GM19395 (cell line): ENCODE results near the gene CYP2B6.
"Not testable (repeated sequence)": the region's sequence is repeated elsewhere in the genome, so short reads cannot be mapped to it uniquely, and the experiment has no call there.

Source experiments
- ATAC-seq: cut with Tn5 transposase; IDR thresholded peaks from one replicate; pipeline ENCODE4 v1.9.1; 2021; ENCODE audit warnings: mild to moderate bottlenecking, moderate library complexity; ENCODE audit not compliant: unreplicated experiment

Gene CYP2B6

DNA sequence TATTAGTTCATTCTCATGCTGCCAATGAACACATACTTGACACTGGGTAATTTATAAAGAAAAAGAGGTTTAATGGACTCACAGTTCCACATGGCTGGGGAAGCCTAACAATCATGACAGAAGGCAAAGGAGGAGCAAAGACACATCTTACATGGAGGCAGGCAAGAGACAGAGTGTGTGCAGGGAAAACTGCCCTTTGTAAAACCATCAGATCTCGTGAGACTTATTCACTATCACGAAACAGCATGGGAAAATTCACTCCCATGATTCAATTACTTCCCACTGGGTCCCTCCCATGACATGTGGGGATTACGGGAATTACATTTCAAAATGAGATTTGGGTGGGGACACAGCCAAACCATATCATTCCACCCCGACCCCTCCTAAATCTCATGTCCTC, 11.3 kb upstream of the CYP2B6 start:
- ATAC-seq: not testable (repeated sequence)

DNA sequence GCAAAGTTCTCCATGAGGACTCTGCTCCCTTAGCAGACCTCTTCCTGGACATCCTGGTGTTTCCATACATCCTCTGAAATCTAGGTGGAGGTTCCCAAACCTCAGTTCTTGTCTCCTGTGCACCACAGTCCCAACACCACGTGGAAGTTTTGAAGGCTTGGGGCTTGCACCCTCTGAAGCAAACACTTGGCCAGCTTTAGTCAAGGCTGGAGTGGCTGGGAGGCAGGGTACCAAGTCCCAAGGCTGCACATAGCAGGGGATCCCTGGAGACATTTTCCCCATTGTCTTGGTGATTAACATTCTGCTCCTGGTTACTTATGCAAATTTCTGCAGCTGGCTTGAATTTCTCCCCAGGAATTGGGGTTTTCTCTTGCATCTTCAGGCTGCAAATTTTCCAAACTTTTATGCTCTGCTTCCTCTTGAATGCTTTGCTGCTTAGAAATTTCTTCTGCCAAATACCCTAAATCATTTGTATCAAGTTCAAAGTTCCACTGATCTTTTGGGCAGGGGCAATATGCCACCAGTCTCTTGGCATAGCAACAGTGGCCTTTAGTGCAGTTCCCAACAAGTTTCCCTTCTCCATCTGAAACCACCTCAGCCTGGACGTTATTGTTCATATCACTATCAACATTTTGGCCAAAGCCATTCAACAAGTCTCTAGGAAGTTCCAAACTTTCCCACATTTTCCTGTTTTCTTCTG, 10.2 kb upstream of the CYP2B6 start:
- ATAC-seq: not testable (repeated sequence)

DNA sequence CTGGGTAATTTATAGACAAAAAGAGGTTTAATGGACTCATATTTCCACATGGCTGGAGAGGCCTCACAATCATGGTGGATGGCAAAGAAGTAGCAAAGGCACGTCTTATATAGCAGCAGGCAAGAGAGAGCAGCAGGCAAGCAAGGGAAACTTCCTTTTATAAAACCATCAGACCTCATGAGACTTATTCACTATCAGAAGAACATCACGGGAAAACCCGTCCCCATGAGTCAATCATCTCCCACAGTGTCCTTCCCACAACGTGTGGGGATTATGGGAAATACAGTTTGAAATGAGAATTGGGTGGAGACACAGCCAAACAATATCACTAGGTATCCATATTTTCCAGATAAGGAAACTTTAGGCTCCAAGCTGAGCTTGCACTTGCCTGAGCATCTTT, 9.5 kb upstream of the CYP2B6 start:
- ATAC-seq: no peak

DNA sequence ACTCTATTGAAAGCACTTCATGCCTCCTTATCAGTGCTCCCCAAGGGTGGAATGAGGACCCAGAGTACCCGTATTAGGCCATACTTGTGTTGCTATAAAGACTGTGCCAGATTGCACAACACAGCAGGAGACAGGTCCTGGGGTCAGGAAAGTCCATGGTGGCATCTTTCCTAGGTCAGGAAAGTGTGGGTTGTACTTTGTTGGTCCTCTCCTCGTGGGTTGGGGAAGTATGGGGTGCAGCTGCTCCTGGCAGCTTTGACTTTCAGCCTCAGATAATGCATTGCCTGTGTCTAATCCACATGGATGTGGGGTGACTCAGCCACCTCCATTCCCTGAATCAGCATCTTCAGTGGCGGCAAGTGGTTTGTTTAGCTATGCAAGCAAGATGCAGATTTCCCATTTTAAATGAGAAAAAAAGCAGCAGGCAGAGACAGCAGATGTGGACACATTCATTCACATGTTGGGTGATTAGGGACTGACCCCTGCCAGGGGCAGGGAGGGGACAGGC, 8.4 kb upstream of the CYP2B6 start:
- no peak for ATAC-seq

DNA sequence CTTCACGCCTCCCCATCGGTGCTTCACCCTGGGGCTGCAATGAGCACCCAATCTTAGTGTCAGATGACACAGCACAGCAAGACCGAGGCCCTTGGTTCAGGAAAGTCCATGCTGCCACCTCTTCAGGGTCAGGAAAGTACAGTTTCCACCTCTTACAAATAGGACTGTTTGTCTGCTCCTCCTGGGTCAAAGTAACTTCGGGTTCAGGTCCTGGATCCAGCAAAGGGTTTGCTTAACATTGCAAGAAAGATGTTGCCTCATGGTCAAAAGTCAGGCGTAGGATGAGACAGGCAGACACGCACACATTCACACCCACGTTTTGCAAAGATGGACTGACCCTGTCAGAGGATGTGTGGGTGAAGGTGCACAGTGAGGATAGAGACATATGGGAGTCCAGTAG, 1.6 kb upstream of the CYP2B6 start:
- ATAC-seq: no peak

DNA sequence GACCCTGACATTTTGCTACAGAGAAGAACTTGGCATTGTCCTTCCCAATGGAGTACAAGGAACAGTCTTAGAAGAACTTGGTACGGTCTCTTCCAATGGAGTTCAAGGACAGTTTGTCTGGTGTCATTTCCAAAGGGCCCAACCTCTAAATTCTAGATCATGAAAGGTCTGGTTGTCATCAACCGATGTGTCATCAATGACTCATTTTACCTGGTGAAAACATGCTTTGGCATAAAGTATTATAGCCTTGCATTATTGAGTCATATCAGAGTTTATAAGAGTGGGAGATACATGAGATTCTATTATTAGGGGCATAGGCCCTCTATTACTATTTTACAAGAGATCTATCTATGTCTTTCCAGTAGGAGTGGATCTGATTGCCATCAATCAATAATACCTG, 4.3 kb downstream of the CYP2B6 start:
- no peak for ATAC-seq

DNA sequence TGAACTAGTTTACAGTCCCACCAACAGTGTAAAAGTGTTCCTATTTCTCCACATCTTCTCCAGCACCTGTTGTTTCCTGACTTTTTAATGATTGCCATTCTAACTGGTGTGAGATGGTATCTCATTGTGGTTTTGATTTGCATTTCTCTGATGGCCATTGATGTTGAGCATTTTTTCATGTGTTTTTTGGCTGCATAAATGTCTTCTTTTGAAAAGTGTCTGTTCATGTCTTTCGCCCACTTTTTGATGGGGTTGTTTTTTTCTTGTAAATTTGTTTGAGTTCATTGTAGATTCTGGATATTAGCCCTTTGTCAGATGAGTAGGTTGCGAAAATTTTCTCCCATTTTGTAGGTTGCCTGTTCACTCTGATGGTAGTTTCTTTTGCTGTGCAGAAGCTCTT, 7.9 kb downstream of the CYP2B6 start:
- ATAC-seq: not testable (repeated sequence)

DNA sequence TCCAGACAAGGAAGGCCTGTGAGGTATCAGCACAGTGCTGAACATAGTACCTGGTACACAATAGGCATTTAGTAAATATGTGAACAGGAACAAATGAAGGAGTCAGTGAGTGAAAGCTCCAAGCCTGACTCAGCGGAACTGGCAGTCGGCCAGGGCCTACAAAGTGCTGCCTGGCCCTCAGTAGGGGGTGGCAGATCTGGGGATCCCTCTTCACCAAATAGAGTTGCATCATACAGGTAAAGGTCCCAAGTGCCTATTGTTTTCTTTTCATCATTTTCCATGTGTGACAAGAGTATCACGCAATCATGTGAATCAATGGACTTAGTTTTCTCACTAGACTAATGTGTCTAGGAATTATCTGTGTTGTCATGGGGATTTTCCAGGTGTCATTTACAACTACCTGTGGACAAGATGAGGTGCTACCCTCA, 9.2 kb downstream of the CYP2B6 start:
- ATAC-seq: no peak

DNA sequence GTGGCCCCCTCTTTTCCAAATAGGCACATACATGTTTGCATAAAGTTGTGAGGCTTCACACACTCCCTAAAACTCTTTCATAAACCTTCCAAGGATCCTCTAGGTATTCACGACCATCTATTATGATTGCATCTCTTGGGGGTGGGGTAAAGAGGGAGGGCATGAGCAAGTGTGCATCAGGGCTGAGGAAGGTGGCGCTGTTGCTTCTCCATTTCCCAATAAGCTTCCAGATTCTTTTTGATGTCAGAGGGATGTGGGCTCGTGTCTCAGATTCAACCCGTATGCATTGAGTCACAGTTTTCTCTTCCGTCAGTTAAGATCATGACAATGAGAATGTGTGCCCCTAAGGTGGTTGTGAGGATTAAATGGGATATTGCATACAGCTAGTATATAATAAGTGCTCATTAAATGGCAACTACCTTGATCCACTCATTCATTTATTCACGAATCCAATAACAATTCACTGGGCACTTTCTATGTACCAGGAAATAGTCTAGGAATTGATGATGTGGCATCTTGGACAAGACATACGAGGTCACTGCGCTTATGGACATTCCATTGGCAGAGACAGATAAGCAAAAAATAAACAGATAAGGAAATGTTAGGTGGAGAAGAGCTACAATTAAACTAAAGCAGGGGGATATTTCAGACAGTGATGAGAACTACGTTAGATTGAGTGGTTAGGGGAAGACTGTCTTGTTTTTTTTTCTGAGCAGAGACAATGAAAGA, 10.3 kb downstream of the CYP2B6 start:
- ATAC-seq: no peak

DNA sequence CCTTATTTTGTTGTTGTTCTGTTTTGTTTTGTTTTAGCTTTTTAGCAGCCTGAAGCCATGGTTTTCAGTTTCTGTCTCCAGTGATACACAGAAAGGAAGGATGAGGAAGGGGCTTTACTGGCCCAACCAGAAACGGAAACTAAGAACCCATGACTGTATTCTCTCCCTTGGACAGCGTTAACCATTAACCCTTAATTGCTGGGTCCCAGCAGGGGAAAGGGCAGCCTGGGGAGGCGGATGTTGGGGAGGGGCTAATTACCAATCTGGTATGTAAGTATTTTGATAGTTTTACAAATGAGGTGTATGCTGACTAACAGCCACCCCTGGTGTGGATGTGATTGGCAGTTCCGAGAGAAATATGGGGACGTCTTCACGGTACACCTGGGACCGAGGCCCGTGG, 12.6 kb downstream of the CYP2B6 start:
- ATAC-seq: not testable (repeated sequence)

DNA sequence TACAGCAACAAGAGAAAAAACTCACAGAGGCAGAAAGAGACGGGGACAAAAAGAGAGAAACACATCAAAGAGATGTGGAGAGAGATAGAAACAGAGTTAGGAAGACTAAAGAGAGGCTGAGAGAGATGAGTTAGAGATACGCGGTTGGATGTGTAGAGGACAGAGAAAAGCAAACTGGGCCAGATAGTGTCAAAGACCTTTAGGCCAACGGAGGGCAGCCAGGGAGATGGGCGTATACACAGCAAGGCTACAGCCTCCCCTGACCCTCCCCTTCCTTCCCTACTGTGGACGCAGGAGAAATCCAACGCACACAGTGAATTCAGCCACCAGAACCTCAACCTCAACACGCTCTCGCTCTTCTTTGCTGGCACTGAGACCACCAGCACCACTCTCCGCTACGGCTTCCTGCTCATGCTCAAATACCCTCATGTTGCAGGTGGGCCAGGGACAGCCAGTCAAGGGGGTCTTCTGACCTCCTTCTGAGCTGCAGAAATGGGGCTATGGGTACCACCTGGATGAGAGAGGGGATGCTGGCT, 18.7 kb downstream of the CYP2B6 start:
- ATAC-seq: no peak

DNA sequence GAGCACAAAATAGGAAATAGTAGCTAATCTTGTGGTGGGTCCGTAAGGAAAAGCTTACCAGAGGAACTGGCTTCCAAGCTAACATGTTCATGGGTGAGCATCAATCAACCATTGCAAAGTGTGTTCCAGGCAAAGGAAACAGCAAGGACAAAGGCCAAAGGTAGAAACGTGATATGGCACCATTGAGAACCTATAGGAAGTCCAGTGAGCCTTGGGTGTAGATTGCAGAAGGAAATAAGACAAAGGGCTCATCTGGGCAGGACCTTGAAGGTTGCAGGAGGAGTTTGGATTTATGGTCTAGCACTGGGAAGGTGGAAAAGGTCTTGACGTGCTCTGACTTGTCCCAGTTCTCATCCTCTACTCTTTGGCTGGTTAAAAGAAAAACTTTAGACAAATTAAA, 22.3 kb downstream of the CYP2B6 start:
- ATAC-seq: no peak

DNA sequence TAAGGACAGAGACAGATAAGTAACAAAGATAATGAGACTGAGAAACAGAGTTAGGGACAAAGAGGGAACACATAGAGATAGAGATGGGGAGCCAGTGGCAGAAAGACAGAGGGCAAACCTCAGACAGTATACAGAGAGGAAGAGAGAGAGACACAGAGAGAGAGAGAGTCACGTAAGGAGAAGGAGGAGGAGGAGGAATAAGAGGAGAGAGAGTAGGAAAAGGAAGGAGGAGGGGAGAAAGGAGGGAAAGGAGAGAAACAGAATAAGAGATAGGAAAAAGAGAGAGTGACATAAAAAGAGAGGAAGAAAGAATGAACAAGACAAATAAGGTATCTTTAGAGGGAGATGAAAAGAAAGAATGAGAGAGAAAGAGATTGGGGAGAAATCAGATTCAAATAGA, 23.6 kb downstream of the CYP2B6 start:
- no peak for ATAC-seq

DNA sequence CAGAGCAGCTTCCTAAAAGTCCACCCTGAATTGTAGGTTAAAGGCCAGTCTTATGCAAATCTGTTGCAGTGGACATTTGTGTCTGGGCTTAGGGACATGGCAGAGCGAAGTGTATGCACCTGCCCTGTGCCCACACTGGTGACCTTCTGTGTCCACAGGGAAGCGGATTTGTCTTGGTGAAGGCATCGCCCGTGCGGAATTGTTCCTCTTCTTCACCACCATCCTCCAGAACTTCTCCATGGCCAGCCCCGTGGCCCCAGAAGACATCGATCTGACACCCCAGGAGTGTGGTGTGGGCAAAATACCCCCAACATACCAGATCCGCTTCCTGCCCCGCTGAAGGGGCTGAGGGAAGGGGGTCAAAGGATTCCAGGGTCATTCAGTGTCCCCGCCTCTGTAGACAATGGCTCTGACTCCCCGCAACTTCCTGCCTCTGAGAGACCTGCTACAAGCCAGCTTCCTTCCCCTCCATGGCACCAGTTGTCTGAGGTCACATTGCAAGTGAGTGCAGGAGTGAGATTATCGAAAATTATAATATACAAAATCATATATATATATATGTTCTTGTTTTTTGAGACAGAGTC, 25.5 kb downstream of the CYP2B6 start:
- no peak for ATAC-seq

DNA sequence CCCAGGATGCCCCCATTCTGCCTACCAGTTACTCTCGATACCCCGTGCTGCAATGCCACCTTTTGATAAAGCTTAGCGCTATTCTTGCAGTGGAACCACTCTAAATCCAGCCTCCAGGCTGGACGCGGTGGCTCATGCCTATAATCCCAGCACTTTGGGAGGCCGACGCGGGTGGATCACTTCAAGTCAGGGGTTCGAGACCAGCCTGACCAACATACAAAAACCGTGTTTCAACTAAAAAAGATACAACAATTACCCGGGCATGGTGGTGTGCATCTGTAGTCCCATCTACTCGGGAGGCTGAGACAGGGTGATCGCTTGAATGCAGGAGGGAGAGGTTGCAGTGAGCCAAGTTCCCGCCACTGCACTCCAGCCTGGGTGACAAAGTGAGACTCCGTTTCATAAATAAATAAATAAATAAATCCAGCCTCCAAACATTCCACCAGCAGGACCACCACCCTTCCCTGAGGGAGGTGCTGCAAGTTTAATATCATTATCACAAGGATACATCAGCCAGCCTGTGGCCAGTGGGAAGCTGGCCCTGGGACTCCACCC, 27.7 kb downstream of the CYP2B6 start:
- no peak for ATAC-seq

DNA sequence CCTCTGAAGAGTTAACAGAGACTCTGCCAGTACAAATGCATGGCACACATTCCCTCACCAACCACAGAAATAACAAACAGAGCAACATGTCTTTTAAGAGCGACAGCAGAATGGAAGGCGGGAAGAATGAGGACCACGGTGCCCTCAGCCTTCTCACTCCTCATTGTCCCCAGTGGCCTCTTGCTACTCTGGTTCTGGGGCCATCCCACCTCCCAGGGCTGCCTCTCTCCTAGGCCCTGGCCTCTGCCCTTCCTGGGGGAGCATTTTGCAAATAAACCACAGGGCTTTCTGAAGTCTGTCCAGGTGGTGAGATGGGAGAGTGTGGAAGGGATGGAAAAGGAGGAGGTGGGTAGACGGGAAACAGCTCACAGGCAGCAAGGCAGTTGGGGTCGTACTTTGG, 28.3 kb downstream of the CYP2B6 start:
- no peak for ATAC-seq

DNA sequence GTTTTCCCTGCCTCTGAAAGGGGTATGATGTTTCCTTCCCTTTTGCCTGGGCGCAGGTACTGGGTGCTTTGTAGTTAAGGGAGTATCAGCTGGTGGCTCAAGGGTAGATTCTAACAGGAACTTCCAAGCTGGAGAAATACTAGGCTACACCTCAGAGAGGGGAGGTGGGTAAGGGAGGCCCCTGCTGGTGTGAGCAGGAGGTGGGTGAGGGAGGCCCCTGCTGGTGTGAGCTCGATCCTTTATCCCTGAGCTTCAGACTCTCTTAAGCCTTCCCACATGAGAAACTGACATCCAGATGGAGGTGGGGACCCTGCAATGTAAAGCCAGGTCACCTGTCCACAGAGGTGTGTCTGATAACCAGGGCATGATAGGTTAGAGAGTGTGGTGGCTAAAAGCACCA, 32.1 kb downstream of the CYP2B6 start:
- ATAC-seq: no peak

DNA sequence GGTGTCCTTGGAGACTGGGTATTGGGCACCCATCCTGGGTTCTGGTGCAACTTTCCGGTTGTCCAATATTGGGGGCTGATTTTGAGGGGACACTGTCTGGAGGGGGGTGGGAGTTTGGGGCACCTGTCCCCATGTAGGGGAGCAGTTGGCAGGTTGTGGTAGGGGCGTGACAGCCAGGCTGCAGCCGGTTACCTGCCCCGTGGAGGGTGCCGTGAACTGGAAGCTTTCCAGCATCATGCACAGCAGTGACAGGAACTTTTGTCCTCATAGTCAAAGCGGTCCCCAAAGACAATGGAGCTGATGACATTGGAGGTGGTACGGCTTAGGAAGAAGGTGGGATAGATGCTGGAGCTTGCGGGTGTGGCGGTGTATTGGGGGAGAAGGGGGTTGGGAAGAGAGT, 34.3 kb downstream of the CYP2B6 start:
- no peak for ATAC-seq

DNA sequence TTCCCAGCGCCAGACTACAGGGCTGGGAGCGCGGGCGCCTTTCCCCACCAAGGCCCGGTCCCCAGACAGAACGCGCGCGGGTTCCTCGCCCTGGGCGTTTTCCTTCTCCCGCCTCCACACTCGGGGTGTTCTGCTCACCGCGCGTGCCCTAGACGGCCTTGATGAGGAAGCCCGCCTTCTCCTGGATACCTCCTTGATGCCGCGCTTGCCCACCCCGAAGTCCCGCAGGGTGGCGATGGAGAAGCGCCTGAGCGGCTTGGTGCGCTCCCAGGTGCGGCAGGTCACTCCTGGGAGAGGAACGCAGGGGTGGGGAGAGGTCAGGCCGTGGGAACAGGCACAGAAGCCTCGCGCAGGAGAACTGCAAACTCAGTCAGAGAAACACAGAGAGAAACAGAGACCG, 34.8 kb downstream of the CYP2B6 start:
- no peak for ATAC-seq

DNA sequence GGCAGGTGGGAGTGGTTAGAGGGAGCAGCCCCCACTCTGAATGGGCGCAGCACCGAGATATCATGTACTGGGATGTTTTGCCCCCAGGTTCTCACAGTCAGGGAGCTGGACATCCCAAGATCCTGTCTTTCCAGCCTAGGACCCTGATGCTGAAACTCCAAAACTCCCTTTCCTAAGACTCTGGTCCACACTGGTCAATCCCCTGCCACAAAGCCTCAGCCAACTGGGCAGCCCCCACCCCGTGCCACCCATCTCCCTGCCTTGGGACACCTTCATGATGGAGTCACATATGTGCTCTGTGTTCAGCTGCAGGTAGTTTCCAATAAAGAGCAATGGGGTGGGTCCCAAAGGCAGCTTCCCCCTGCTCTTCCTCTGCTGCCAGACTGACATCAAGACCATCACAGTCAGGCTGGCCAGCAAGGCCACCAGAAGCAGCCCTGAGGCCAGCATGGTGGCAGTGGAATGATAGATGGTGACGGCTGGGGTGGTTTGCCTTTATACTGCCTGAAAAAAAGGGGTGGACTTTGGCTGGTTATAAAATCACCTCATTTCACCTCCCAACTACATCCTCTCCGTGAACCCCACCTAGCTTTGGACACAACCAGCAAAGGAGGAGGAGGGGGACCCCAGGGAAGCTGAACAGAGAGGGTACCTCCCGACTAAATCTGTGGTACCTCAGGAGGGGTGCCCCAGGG, 36.3 kb downstream of the CYP2B6 start:
- ATAC-seq: no peak
